ENCODE data around the gene MYO7B.

Gene MYO7B

DNA sequence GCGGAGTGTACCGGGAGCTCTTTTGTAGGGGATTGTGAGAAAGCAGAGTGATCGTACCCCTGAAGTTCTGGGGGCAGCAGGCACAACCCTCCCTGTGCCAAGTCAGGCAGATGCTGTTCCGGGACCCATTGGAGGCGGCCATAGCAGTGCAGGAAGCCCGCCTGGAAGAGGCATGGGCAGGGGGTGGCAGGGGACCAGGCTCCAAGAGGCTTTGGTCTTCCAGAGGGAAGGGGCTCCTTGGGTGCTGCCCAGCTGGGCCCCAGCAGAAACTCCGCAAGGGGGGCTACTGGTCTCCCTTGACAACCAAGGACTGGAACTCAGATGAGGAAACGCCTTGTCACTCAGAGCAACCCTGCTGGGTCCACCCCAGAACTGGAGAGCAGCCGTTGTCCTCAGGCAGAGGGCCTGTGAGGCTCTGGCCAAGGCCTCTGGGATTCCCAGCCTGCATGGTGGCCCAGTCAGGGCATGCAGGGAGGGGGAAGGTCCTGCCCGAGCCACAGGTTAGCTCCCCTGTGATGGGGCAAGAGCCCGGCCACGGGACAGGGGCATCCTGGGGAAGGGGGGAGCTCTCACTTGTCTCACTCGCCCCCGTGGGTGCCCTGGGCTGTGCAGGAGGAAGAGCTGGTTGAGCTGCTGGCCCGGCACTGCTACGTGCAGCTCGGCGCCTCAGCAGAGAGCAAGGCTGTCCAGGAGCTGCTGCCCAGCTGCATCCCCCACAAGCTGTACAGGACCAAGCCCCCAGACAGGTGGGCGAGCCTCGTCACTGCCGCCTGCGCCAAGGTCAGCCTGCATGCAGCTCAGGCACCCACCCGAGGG, 89.5 kb downstream of the MYO7B start:
- no peak for DNase-seq (ENCODE audit: low read depth)

DNA sequence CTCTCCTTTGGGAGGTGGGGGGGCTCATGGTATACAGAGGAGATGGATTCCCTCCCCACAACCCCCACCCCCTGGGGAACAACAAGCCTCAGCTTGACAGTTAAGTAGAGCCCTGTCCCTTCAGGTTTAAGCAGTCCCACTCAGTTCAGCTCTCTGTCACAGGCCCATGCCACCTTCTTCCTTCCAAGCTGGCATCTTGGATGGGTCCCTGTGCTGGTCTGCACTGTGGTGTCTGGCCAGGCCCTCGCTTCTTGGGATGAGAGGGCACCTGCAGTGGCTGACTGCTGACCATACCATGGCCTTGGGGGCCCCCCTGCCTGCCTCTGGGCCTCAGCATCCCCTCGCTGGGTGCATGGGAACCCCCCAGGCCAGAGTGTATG, 90.1 kb downstream of the MYO7B start:
- no peak for DNase-seq (ENCODE audit: low read depth)

DNA sequence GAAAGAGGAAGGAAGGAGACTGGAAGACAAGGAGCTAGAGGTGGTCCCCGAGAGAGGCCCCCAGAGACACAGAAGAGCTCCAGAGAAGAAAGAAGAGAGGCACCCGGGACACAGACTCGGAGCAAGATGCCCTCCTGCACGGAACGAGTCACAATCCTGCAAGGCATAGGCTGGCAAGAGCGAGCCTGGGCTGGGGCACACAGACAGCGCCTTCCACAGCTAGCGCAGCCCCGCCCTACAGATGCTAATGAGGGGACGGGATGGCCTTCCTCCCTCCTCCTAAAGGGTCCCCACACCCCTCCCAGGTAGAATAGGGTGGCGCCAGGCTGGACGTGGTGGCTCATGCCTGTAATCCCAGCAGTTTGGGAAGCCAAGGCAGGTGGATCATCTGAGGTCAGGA, 90.7 kb downstream of the MYO7B start:
- no peak for DNase-seq (ENCODE audit: low read depth)

DNA sequence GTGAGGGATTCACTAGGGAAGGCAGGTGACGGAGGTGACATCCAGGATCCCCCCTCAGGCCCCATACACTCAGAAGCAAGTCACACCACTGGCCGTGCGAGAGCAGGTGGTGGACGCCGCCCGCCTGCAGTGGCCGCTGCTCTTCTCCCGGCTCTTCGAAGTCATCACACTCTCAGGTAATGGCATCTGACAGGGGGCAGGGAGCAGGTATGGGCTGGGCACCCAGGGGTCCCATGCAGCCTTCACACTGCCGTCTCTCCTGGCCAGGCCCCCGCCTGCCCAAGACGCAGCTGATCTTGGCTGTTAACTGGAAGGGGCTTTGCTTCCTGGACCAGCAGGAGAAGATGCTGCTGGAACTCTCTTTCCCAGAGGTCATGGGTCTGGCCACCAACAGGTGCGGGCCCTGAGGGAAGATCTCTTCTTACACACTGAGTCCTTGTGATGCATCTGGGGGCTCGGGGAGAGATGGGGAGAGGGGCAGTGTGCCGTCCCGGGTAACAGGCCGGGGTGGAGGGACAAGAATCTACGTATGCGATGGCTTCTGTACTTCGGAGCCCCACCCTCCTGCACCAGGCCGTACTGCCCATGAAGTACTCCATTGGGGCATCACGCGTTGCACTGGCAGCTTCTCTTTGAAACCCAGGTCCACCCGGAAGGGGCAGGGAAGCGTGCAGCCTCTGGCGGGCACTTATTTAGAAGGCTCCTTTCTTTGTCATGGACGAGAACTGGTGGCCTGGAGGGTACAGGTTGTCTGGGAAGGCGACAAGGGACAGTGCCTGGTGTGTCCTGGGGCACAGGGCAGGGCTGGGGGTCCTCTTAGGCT, 91.6 kb downstream of the MYO7B start:
- no peak for DNase-seq (ENCODE audit: low read depth)

DNA sequence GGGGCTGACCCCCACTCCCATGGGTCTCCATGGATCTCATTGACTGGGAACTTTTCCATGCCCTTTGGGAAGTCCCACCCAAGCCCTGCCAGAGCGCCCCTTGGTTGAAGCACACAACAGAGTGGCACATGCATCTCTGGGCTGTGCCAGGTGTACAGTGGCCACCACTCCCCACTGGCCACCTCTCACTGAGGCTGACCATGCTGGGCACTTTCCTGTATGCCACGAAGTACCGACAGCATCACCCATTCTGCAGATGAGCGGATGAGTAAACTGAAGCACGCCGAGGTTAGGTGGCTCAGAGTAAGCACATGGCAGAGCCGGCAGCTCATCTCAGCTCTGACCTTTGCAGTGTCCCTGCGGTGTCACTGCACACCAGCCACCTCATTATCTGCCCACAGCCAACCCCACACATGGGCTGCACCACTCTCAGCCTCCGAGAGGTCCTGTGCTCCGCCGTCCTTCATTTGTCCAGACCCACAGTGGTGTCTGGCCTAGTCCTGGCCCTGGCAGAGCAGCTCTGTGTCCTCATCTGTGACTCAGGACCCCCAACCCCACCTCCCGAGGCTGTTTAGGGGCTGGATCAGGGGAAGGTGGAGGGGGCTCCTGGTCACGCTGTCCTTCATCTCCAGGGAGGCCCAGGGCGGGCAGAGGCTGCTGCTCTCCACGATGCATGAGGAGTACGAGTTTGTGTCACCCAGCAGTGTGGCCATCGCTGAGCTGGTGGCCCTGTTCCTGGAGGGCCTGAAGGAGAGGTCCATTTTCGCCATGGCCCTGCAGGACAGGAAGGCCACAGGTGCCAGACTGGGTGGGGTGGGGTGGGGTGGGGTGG, 92.5 kb downstream of the MYO7B start:
- no peak for DNase-seq (ENCODE audit: low read depth)

DNA sequence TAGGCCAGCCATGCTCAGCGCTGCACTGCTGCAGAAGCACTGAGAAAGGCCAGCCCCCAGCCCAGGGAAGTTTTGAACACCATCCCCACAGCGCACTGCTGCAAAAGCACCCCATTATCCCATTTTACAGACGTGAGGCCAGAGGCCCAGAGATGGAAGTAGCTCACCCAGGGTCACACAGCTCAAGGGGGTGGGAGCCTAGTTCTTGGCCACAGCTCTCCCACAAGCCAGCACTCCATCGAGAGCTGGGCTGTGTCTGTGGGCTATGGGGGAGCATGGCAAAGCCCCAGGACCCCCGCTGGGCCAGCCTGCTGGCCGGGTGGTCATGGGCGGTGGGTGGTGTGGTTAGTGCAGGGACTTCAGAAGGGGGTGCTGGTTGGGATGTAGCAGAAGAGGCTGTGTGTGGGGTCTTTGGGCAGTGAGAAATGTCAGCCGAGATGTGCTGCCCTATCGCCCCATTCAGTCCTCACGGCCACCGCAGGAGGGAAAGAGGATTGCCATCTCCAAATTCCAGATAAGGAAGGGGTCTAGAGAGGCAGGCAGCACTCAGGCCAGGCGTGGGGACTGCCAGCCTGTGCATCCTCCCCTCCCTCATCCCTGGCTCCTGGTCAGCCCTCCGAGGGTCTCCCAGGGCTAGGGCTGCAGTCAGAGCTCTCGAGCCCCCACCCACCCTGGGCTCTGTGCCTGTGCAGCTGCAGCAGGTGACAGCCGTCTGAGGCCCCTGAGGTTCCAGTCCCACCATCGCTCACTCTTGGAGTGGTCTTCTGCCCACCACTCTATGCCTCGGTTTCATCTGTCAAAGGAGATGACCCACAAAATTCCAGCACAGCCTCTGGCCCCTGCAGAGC, 93.5 kb downstream of the MYO7B start:
- DNase-seq (ENCODE audit: low read depth): no peak

DNA sequence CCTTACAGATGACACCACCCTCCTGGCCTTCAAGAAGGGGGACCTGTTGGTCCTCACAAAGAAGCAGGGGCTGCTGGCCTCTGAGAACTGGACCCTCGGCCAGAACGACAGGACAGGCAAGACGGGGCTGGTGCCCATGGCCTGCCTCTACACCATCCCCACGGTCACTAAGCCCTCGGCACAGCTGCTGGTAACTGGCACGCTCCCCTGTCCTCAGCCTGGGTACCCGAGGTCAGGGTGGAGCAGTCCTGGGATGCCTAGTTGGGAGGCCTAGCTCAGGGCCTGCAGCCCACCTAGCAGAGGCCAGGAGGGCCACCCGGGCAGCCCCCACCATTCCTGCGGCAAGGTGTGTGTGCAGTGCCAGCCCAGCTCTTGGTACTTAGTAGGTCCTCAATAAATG, 94.2 kb downstream of the MYO7B start:
- DNase-seq (ENCODE audit: low read depth): no peak

DNA sequence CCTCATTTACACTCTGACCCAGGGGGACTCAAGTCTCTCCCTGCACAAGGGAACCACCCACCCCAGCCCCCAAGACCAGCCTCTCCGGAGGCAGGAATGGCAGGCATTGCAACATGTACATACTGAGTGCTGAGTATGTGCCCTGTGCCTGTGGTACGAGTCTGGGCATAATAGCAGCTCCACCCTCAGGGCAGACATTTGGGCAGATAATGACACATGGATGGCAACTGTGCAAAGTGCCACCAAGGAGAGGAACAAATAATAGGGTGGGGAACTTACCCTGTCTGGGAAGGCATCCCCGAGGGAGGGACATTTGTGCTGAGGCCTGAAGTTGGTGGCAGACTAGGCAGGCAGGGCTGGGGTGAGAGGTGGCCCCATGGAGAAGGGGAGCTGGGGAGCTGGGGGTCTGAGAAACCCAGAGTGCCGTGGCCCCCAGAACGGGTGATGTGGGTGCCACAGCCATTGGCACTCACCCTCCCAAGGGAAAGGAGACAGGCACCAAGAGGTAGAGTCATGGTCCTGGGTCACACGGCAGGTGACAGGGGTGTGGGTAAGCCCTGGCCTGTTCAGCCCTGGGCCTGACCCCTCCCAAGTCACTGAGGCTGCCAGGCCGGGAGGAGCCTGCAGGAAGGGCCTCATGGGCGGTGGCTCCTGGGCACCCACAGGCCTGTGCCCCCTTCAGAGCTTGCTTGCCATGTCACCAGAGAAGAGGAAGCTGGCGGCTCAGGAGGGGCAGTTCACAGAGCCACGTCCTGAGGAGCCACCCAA, 94.8 kb downstream of the MYO7B start:
- DNase-seq (ENCODE audit: low read depth): no peak

DNA sequence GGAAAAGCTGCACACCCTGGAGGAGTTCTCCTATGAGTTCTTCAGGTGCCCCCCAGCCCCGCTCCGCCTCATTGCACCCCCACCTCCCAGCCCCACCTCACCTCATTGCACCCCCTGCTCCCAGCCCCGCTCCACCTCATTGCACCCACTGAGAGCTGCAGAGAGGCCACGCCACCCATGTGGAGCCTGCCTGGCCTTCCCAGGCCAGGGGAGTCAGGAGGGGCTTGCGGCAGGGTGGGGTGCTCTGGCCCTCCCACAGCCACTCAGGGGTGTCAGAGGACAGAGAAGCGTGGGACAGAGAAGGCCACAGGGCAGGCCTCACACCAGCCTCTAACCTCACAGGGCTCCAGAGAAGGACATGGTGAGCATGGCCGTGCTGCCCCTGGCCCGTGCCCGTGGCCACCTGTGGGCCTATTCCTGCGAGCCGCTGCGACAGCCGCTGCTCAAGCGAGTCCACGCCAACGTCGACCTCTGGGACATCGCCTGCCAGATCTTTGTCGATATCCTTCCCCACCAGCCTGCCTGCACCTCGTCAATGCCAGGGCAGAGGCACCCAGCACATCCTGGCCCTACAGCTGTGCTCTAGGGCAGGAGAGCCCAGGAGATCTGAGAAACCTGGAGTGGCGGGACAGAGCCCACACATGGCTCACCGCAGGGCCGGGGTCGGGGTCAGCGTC, 95.5 kb downstream of the MYO7B start:
- no peak for DNase-seq (ENCODE audit: low read depth)

DNA sequence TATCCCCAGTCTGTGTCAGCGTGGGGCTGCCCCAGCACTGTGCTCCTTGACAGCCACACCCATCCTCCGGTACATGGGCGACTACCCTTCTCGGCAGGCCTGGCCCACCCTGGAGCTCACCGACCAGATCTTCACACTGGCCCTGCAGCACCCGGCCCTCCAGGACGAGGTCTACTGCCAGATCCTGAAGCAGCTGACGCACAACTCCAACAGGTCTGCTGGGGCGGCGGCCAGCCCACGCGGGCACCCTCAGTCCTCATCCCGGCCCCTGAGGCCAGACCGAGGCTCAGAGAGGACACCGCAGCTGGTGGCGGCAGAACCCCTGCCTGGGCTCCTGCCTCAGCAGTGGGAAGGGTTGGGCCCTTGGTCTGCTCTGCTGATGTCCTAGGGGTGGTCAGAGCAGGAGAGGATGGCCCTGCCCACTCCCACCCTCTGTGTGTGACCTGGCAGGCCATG, 96.1 kb downstream of the MYO7B start:
- no peak for DNase-seq (ENCODE audit: low read depth)

DNA sequence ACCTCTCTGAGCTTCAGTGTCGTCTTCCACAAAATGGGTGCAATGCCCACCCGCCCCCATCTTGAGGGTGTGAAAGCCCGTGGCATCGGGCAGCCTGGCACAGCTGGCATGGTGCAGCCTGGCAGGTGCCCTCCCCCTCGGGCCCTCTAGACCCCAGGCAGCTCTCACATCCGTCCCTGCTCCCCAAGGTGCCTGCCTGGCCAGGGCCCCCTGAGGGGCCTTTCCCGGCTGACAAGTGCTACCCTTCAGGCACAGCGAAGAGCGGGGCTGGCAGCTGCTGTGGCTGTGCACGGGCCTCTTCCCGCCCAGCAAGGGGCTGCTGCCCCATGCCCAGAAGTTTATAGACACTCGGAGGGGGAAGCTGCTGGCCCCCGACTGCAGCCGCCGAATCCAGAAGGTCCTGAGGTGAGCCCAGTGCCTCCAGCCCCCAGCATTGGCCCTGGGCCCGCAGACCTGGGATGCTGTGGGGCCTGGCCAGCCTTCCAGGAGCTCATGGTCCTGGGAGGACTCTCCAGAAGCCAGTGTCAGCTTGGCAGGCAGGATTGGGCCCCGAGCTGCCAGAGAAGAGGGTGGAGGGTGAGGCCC, 96.6 kb downstream of the MYO7B start:
- no peak for DNase-seq (ENCODE audit: low read depth)

DNA sequence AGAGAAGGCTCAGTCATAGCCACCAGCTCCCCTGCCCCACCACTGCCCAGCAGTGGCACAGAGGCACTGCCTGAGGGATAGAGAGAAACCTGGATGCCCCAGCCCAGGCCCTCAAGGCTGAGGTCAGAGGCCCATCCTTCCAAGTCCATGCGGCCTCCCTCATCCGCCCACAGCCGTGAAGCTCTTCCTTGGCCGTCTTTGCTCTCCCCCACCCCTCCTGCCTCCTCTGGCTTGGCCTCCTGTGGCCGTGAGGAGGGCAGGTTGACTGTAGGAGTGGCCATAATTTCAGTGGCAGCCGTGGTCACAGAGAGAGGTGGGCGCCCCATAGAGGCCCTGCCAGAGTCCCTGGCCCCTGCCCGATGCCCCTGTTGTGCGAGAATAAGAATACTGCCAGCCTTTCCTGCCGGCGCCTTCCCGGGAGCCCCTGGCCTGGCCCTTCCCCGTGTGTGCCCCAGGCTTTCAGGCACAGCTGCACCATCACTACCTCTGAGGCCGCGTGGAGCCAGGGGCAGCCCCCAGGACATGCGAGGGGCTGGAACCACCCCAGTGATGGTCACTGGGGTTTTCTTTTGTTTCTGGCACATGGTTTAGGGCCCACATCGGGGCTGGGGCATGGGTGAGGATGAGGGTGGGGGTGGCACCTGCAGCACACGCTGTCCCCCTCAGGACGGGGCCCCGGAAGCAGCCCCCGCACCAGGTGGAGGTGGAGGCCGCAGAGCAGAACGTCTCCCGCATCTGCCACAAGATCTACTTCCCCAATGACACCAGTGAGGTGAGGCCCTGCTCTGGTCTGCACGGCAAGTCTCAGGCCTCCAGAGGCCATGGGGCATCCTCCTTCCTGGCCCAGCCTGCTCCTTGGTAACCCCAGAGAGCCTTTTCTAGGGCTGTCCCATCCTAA, 97.4 kb downstream of the MYO7B start:
- no peak for DNase-seq (ENCODE audit: low read depth)

DNA sequence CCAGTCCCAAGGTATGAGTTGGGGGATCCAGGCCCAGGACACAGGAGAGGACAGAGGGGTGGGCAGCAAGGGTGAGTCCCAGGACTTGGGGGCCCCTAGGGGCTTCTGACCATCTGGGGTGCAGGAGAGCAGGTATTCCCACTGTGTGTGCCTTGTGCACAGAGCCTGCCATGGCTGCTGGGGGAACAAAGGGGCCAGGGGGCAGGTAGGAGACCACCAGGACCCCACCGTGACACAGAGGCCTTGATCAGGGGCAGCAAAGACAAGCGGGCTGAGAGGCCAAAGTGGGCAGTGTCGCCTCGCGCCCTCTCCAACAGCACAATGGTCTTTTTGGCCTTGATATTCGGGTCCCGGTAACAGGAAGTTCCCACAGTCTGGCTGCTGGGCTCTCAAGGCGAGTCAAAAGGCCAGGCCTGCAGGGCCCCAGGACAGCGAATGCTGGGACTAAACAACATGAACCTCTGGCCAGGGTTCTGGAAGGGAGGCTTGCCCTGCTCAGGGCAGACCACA, 98.1 kb downstream of the MYO7B start:
- no peak for DNase-seq (ENCODE audit: low read depth)

DNA sequence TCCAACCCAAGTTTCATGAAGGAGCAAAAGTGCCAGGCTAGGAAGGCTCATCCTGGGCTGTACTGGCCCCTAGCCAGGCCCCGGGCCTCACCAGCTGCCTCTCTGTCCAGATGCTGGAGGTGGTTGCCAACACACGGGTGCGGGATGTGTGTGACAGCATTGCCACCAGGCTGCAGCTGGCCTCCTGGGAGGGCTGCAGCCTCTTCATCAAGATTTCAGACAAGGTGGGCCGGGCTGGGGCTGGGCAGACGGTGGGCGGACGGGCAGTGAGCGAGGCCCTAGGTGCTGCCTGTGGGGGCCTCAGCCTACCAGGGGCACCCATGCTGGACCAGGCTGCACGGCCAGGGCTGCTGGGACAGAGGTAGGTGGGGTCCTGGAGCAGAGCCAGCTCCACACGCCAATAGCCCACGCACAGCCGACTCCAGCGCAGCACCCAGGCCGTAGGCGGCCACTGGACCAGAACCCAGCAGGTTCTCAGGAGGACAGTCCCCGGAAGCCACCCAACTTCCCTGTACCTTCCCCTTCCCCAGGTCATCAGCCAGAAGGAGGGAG, 98.7 kb downstream of the MYO7B start:
- no peak for DNase-seq (ENCODE audit: low read depth)

DNA sequence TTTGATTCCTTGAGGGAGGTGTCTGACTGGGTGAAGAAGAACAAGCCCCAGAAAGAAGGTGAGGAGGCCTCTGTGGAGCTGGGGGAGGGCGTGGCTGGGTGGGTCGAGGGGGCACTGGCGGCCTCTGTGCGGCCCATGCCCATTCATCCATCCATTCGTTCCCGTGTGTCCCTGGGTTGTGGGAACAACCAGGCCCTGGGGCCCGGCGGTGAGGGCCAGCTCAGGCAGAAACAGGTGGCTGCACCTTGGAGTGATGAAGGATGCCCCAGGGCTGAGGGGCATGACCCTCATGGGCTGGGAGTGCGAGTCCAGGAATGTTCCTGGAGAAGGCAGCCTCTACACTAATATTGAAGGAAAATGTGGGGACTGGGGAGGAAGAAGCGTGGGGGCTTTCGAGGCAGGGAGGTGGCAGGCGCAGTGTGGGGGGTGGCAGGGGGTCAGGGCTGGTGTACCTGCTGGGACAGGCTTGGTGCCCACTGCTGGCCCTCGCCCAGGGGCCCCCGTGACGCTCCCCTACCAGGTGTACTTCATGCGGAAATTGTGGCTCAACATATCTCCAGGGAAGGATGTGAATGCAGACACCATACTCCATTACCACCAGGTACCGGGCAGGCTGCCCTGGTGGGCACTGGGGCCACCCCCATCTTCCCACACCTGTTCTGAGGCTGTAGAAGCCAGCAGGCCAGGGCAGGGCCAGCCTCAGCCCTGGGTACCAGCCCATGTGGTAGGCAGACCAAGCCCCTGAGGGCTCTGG, 99.3 kb downstream of the MYO7B start:
- DNase-seq (ENCODE audit: low read depth): no peak

DNA sequence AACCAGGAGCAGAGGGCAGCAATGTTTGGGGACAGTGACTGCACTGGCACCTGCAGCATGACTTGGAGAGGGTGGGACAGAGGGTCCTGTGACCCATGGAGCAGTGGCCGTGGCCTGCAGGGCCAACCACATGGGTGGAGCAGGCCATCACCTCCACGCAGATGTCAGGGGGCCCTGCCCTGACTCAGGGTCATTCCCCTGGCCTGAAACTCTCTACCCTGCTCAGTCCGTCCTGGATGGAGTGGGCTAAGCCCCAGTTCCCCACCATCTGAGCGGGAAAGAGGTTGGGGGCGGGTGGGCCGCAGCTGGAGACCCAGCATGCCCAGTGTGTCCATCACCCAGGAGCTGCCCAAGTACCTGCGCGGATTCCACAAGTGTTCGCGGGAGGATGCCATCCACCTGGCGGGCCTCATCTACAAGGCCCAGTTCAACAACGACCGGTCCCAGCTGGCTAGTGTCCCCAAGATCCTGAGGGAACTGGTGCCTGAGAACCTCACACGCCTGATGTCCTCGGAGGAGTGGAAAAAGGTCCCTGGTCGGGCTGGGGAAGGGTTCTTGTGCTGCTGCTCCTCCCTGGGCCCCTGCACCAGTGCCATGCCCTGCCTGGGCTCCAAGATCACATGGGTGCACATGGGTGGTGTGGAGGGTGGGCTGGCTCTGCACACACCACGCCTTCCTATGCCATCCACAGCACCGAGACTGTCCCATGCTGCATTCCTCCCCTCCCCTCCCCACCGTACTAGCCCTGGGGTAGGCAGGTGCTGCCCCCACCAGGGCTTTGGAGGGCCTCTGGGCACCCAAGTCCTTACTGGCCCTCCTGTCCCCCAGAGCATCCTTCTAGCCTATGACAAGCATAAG, 100.1 kb downstream of the MYO7B start:
- no peak for DNase-seq (ENCODE audit: low read depth)

Measured in amniotic epithelial cell (primary cell).